Testis (tissue), 2 donors: Measurements from ENCODE around the gene GRID2.

ENCODE experiments used
- CTCF ChIP-seq, 3 experiments: fragments of 450-650 bp in 2 of 3; fragments of 200-600 bp in 1 of 3; sonication (generic) in 1 of 3; IDR thresholded peaks; one replicate each; pipeline ENCODE4 v1.5.1; 2016 to 2019; ENCODE audit warnings: antibody characterized with exemption in 3 of 3, mild to moderate bottlenecking in 2 of 3, moderate library complexity in 1 of 3
- POLR2A ChIP-seq: fragments of 450-650 bp; IDR thresholded peaks from one replicate; pipeline ENCODE4 v1.6.1; 2017; ENCODE audit warnings: antibody characterized with exemption, mild to moderate bottlenecking, moderate library complexity

- no peak for TF ChIP-seq POLR2A
- TF ChIP-seq CTCF (IDR thresholded peaks at IDR 0.05) = no peak
Measured at GRCh38 chr4:93334003-93334402, 1030.2 kb downstream of the GRID2 start.
